SJSA1 (cell line): ENCODE results near the gene C10orf95. TPM values are rescaled to one million over a fixed set of nuclear protein-coding genes. Genes with fewer than 3 reads are reported as not detected.

Experiments
- DNase-seq, 2 experiments: peaks; one replicate each; pipeline ENCODE4 v3.0.0-alpha.2; 2015 to 2020; ENCODE audit warnings: low spot score in 2 of 2, low read depth in 1 of 2
- H3K27ac ChIP-seq: fragments of 250-450 bp; sonication (Bioruptor Pico); 2 replicates; pipeline ENCODE4 v1.5.1; 2020; ENCODE audit warnings: mild to moderate bottlenecking, moderate library complexity
- H3K27me3 ChIP-seq: fragments of 250-450 bp; sonication (Bioruptor Pico); replicated peaks from 2 replicates; pipeline ENCODE4 v1.5.1; 2020; ENCODE audit warnings: mild to moderate bottlenecking, moderate library complexity
- H3K36me3 ChIP-seq: fragments of 250-450 bp; sonication (Bioruptor Pico); 2 replicates; pipeline ENCODE4 v1.5.1; 2020; ENCODE audit warnings: mild to moderate bottlenecking
- H3K4me1 ChIP-seq: fragments of 250-450 bp; sonication (Bioruptor Pico); replicated peaks from 2 replicates; pipeline ENCODE4 v1.6.1; 2021; ENCODE audit warnings: mild to moderate bottlenecking
- H3K4me3 ChIP-seq: fragments of 250-450 bp; sonication (Bioruptor Pico); 2 replicates; pipeline ENCODE4 v1.5.1; 2020; ENCODE audit warnings: mild to moderate bottlenecking
- H3K9me3 ChIP-seq: fragments of 250-450 bp; sonication (Bioruptor Pico); replicated peaks from 2 replicates; pipeline ENCODE4 v1.5.1; 2020; ENCODE audit warnings: mild to moderate bottlenecking
- total RNA-seq: library from RNA; depleted of rRNA; stranded (reverse); fragments of >200 nt; shearing (Covaris generic); gene quantifications from 2 replicates; pipeline ENCODE4 v1.2.3, GENCODE V29; 2014; rRNA removed

The C10orf95 gene
- total RNA-seq, 1 experiment from 2014 or later: not detected

- Histone ChIP-seq H3K4me1 (peaks cover 21% of the 10 kb centered on the region), H3K36me3 (peaks cover 33% of the 10 kb centered on the region), H3K4me3 (no peak overlapping the region), H3K9me3 (no peaks in the 10 kb centered on the region), H3K27me3 (peaks cover 22% of the 10 kb centered on the region), H3K27ac (no peak overlapping the region)
- DNase-seq: no peak
These were observed 46.8 kb downstream of the C10orf95 start for GRCh38 chr10:102404361-102405107.

DNA sequence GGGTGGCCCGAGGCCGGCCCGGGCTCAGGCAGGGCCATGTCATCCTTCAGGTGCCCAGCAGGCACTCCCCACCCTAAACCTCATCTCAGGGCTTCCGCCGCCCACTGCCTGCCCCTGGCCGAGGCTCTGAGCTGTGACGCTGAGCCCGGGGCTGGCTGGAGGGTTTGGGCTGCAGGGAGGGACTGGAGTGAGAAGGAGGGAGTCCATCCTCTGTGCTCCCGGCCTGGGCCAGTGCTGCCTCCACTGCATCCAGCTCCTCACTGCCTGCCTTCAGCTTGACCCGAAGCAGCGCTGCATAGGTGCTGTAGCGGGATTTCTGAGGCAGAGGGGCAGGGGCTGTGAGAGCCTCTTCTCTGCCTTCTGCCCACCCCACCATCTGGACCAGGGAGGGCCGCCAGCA lies 48.2 kb downstream of the C10orf95 start:
- no peak for DNase-seq
- peaks cover 47% of the 10 kb centered on the region for H3K36me3 ChIP-seq
- peaks cover 20% of the 10 kb centered on the region for H3K4me1 ChIP-seq
- no peak overlapping the region for H3K27ac ChIP-seq
- no peaks in the 10 kb centered on the region; the same call in 1 of the 2 replicates for H3K9me3 ChIP-seq
- H3K27me3 ChIP-seq: peaks cover 10% of the 10 kb centered on the region
- no peak overlapping the region for H3K4me3 ChIP-seq

GRCh38 chr10:102402512-102402896 lies 48.8 kb downstream of the C10orf95 start:
- no peak for DNase-seq
- H3K9me3 ChIP-seq: no peaks in the 10 kb centered on the region; the same call in 1 of the 2 replicates
- no peak overlapping the region for H3K4me3 ChIP-seq
- peaks cover 3% of the 10 kb centered on the region for H3K27me3 ChIP-seq
- H3K36me3 ChIP-seq: peaks cover 53% of the 10 kb centered on the region
- H3K27ac ChIP-seq: no peak overlapping the region
- peaks cover 20% of the 10 kb centered on the region for H3K4me1 ChIP-seq

DNA sequence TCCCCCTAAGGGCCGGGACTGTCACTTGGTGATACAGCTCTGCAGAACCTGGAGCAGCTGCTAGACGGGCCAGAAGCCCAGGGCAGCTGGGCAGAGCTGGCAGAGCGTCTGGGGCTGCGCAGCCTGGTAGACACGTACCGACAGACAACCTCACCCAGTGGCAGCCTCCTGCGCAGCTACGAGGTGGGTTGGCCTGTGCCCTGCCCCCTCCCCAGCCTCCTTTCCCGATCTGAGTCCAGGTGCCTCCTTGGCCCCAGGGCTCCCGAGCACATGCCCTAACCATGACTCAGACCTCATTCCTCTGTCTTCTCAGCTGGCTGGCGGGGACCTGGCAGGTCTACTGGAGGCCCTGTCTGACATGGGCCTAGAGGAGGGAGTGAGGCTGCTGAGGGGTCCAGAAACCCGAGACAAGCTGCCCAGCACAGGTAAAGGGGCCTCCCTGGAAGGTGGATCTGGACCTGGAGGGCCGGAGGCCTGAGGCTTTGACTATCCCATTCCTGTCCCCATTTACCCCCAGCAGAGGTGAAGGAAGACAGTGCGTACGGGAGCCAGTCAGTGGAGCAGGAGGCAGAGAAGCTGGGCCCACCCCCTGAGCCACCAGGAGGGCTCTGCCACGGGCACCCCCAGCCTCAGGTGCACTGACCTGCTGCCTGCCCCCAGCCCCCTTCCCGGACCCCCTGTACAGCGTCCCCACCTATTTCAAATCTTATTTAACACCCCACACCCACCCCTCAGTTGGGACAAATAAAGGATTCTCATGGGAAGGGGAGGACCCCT lies 49.4 kb downstream of the C10orf95 start:
- peaks cover 20% of the 10 kb centered on the region for H3K4me1 ChIP-seq
- H3K27me3 ChIP-seq: no peaks in the 10 kb centered on the region; the same call in 1 of the 2 replicates
- peak overlapping the region; percentile 67; the same call in 1 of the 2 replicates for H3K27ac ChIP-seq
- no peak overlapping the region for H3K4me3 ChIP-seq
- no peaks in the 10 kb centered on the region; the same call in 1 of the 2 replicates for H3K9me3 ChIP-seq
- H3K36me3 ChIP-seq: peaks cover 56% of the 10 kb centered on the region
- DNase-seq: peak in 1 of 2 experiments; percentile 26

DNA sequence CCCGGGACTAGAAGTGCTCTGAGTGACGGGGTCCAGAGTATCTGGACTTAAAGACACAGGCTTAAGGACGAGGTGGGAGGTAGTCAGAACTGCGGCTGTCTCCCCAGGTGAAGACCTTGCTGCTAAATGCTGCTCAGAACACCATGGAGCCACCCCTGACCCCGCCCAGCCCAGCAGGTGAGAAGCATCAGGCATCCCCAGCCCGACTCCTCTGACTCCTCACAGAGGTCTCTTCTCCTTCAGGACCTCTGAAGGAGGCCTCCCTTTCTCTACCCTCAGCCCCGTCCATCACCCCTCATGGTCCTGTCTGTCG lies 50.0 kb downstream of the C10orf95 start:
- no peak for DNase-seq
- Histone ChIP-seq H3K9me3 (no peaks in the 10 kb centered on the region; the same call in 1 of the 2 replicates), H3K36me3 (peaks cover 62% of the 10 kb centered on the region), H3K4me1 (peaks cover 25% of the 10 kb centered on the region), H3K27ac (no peak overlapping the region), H3K4me3 (no peak overlapping the region), H3K27me3 (no peaks in the 10 kb centered on the region; the same call in 1 of the 2 replicates)

GRCh38 chr10:102400598-102401341 lies 50.6 kb downstream of the C10orf95 start:
- no peak overlapping the region for H3K4me3 ChIP-seq
- peaks cover 63% of the 10 kb centered on the region for H3K36me3 ChIP-seq
- H3K27ac ChIP-seq: no peak overlapping the region
- no peak for DNase-seq
- no peaks in the 10 kb centered on the region; the same call in 1 of the 2 replicates for H3K27me3 ChIP-seq
- H3K4me1 ChIP-seq: peaks cover 30% of the 10 kb centered on the region
- H3K9me3 ChIP-seq: no peaks in the 10 kb centered on the region; the same call in 1 of the 2 replicates

GRCh38 chr10:102400076-102400475 lies 51.3 kb downstream of the C10orf95 start:
- Histone ChIP-seq H3K27ac (no peak overlapping the region), H3K4me1 (peaks cover 33% of the 10 kb centered on the region), H3K4me3 (no peak overlapping the region; the same call in 1 of the 2 replicates), H3K27me3 (no peaks in the 10 kb centered on the region; the same call in 1 of the 2 replicates), H3K36me3 (peaks cover 63% of the 10 kb centered on the region), H3K9me3 (no peaks in the 10 kb centered on the region; the same call in 1 of the 2 replicates)
- no peak for DNase-seq

Other genes starting within 250 kb of the C10orf95 start
- not detected in 2 replicates for gene ELOVL3, start 225.2 kb downstream of the C10orf95 start, total RNA-seq
- gene PITX3, start 210.0 kb downstream of the C10orf95 start, total RNA-seq: not detected in 2 replicates
- 23.3 and 36.3 TPM in 2 replicates for gene GBF1, start 206.0 kb downstream of the C10orf95 start, total RNA-seq
- gene NFKB2, start 55.8 kb downstream of the C10orf95 start, total RNA-seq: 28.8 and 37.2 TPM in 2 replicates
- 0.08 TPM in 1 of 2 replicates, not detected in the other for gene PSD, start 32.8 kb downstream of the C10orf95 start, total RNA-seq
- 11.0 and 40.1 TPM in 2 replicates for gene FBXL15, start 30.7 kb downstream of the C10orf95 start, total RNA-seq
- 50.7 and 57.9 TPM in 2 replicates for gene CUEDC2, start 19.0 kb downstream of the C10orf95 start, total RNA-seq
- gene ACTR1A, start 51.2 kb upstream of the C10orf95 start, total RNA-seq: 117 and 126 TPM in 2 replicates
- 2.7 and 3.7 TPM in 2 replicates for gene SUFU, start 52.4 kb upstream of the C10orf95 start, total RNA-seq
- 77.2 and 93.3 TPM in 2 replicates for gene TRIM8, start 192.9 kb upstream of the C10orf95 start, total RNA-seq